ENCODE measurements around the gene NUBPL.

Gene NUBPL

DNA sequence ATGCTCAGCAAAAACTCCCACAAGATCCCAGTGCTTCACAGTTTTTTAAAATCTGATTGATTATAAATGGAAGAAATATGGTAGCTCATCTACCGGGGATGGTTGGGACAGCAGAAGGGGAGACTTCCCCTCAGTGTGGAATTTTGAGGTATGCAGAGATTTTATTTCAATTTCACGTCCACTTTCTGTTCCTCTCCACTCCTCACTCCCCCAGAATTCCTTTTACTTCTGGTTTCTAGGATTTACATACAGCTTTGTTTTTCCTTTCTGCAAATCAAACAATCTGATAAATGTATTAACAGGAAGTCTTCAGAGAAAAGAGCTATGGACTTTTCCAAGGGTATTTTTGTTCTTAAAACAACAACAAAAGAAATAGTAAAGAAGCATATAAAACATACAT is 334.4 kb downstream of the NUBPL start:
- Histone ChIP-seq H3K4me1 (ENCODE audit: insufficient read depth, low read length, poor library complexity, severe bottlenecking) (peaks cover 26% of the 10 kb centered on the region), H3K79me2 (ENCODE audit: insufficient read depth, low read length) (no peaks in the 10 kb centered on the region), H3K4me2 (ENCODE audit: low read depth, low read length, poor library complexity, severe bottlenecking) (no peak overlapping the region), H3K36me3 (ENCODE audit: insufficient read depth, low read length) (no peaks in the 10 kb centered on the region), H3K27me3 (ENCODE audit: insufficient read depth, low read length, poor library complexity, severe bottlenecking) (no peaks in the 10 kb centered on the region), H2AFZ (ENCODE audit: low read length) (no peak overlapping the region), H3K9me2 (replicated peaks; ENCODE audit: low read depth, low read length) (no peaks in the 10 kb centered on the region), H4K20me1 (ENCODE audit: insufficient read depth, low read length, poor library complexity, severe bottlenecking) (no peaks in the 10 kb centered on the region), H3K9me3 (ENCODE audit: insufficient read depth, low read depth, low read length) (no peaks in the 10 kb centered on the region), H3K9ac (ENCODE audit: low read depth, low read length, poor library complexity, severe bottlenecking) (no peak overlapping the region), H3F3A (ENCODE audit: low read depth) (no peaks in the 10 kb centered on the region), H3K4me3 (ENCODE audit: low read length, poor library complexity, severe bottlenecking) (no peak overlapping the region)
- TF ChIP-seq EZH2phosphoT487 (IDR thresholded peaks at IDR 0.05; ENCODE audit: borderline replicate concordance), result no peak
- TF ChIP-seq, protein P1, sequence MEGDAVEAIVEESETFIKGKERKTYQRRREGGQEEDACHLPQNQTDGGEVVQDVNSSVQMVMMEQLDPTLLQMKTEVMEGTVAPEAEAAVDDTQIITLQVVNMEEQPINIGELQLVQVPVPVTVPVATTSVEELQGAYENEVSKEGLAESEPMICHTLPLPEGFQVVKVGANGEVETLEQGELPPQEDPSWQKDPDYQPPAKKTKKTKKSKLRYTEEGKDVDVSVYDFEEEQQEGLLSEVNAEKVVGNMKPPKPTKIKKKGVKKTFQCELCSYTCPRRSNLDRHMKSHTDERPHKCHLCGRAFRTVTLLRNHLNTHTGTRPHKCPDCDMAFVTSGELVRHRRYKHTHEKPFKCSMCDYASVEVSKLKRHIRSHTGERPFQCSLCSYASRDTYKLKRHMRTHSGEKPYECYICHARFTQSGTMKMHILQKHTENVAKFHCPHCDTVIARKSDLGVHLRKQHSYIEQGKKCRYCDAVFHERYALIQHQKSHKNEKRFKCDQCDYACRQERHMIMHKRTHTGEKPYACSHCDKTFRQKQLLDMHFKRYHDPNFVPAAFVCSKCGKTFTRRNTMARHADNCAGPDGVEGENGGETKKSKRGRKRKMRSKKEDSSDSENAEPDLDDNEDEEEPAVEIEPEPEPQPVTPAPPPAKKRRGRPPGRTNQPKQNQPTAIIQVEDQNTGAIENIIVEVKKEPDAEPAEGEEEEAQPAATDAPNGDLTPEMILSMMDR (conservative IDR thresholded peaks at IDR 0.05; ENCODE audit: low read length), result no peak

DNA sequence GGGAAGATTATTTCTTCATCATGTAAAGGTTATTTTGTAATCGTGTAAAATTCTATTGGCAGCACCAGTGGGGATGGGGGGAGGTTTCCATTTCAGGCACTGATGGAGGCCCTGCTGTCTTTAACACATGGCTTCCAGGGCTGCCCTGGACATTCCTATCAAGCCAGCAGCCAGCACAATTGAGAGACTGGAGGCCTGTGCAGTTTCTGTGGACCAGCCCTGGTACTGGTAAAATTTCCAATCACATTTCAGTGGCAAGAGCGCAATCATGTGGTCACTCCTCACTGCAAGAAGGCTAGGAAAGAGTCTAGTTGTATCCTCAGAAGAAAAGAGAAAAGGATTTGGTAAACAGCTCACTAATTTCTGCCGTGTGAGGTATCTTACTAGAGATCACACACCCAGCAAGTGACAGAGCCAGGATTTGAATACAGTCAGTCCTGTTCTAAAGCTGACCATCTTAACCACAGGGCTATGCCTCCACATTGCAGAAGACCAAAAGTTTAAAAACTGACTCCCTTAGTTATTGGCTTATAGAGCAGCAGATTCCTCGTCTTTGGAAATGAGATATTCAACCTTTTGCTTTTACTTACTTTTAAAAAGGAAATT is 336.5 kb downstream of the NUBPL start:
- TF ChIP-seq EZH2phosphoT487 (IDR thresholded peaks at IDR 0.05; ENCODE audit: borderline replicate concordance), result no peak
- TF ChIP-seq, protein P1 (conservative IDR thresholded peaks at IDR 0.05; ENCODE audit: low read length), result no peak
- no peaks in the 10 kb centered on the region for H3K9me3 ChIP-seq (ENCODE audit: insufficient read depth, low read depth, low read length)
- no peaks in the 10 kb centered on the region for H3K27me3 ChIP-seq (ENCODE audit: insufficient read depth, low read length, poor library complexity, severe bottlenecking)
- no peaks in the 10 kb centered on the region for H3F3A ChIP-seq (ENCODE audit: low read depth)
- no peak overlapping the region for H2AFZ ChIP-seq (ENCODE audit: low read length)
- no peaks in the 10 kb centered on the region for H4K20me1 ChIP-seq (ENCODE audit: insufficient read depth, low read length, poor library complexity, severe bottlenecking)
- H3K36me3 ChIP-seq (ENCODE audit: insufficient read depth, low read length), result no peaks in the 10 kb centered on the region
- no peak overlapping the region for H3K4me3 ChIP-seq (ENCODE audit: low read length, poor library complexity, severe bottlenecking)
- no peaks in the 10 kb centered on the region for H3K79me2 ChIP-seq (ENCODE audit: insufficient read depth, low read length)
- H3K4me2 ChIP-seq (ENCODE audit: low read depth, low read length, poor library complexity, severe bottlenecking), result no peak overlapping the region
- H3K9me2 ChIP-seq (replicated peaks; ENCODE audit: low read depth, low read length), result no peaks in the 10 kb centered on the region
- H3K9ac ChIP-seq (ENCODE audit: low read depth, low read length, poor library complexity, severe bottlenecking), result no peak overlapping the region
- H3K4me1 ChIP-seq (ENCODE audit: insufficient read depth, low read length, poor library complexity, severe bottlenecking), result peaks cover 23% of the 10 kb centered on the region

DNA sequence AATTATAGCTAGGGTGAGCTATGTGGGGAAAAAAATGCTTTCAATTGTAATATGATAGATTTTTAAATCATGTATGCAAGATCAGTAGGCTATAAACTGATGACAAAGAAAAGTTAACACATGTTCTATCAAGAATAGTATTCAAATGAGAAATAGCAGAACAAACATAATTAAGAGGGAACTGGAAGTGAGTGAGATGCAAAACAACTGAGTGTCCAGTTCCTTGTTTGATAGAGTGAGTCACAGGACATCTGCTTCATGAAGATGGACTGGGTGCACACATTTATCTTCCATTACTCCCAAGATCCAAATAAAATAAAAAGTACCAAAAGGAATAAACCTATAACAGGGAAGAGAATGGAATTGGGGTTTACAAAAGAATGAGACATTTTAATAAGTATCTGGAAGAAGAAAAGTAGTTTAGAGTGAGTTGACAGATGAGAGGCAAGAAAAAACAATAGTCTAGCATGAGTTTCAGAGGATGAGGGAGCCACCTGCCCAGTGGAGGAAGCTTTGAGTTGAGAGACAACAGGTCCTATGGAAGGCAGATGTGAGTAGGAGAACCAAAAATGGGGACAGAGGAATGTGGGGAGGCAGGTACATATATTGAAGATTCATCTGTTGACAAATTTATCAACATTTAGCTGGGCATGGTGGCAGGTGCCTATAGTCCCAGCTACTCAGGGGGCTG is 337.8 kb downstream of the NUBPL start:
- Histone ChIP-seq H3K36me3 (ENCODE audit: insufficient read depth, low read length) (no peaks in the 10 kb centered on the region), H4K20me1 (ENCODE audit: insufficient read depth, low read length, poor library complexity, severe bottlenecking) (no peaks in the 10 kb centered on the region), H3K4me1 (ENCODE audit: insufficient read depth, low read length, poor library complexity, severe bottlenecking) (peaks cover 10% of the 10 kb centered on the region), H3K79me2 (ENCODE audit: insufficient read depth, low read length) (no peaks in the 10 kb centered on the region), H3K9me2 (replicated peaks; ENCODE audit: low read depth, low read length) (no peaks in the 10 kb centered on the region), H3K9ac (ENCODE audit: low read depth, low read length, poor library complexity, severe bottlenecking) (no peak overlapping the region), H3K4me2 (ENCODE audit: low read depth, low read length, poor library complexity, severe bottlenecking) (no peak overlapping the region), H3K27me3 (ENCODE audit: insufficient read depth, low read length, poor library complexity, severe bottlenecking) (no peaks in the 10 kb centered on the region), H2AFZ (ENCODE audit: low read length) (no peak overlapping the region), H3K4me3 (ENCODE audit: low read length, poor library complexity, severe bottlenecking) (no peak overlapping the region), H3F3A (ENCODE audit: low read depth) (no peaks in the 10 kb centered on the region), H3K9me3 (ENCODE audit: insufficient read depth, low read depth, low read length) (no peaks in the 10 kb centered on the region)
- TF ChIP-seq, protein P1 (conservative IDR thresholded peaks at IDR 0.05; ENCODE audit: low read length), result no peak
- TF ChIP-seq EZH2phosphoT487 (IDR thresholded peaks at IDR 0.05; ENCODE audit: borderline replicate concordance), result no peak
